Sigmoid colon (tissue), 4 donors: Measurements from ENCODE around the gene TMPRSS6.

Experiments
- CTCF ChIP-seq, 4 experiments: fragments of 450-650 bp in 3 of 4; fragments of 200-600 bp in 1 of 4; IDR thresholded peaks; one replicate each; pipeline ENCODE4 v1.5.1; 2016 to 2019; ENCODE audit warnings: antibody characterized with exemption in 4 of 4, mild to moderate bottlenecking in 3 of 4, moderate library complexity in 2 of 4
- POLR2A ChIP-seq, 2 donors: fragments of 450-650 bp; IDR thresholded peaks; one replicate each; pipeline ENCODE4 v1.6.1; 2016; ENCODE audit warnings: antibody characterized with exemption in 2 of 2, mild to moderate bottlenecking in 2 of 2, moderate library complexity in 2 of 2
- POLR2AphosphoS5 ChIP-seq, 4 donors: sonication (generic); formaldehyde crosslinking; IDR thresholded peaks; one replicate each; pipeline ENCODE4 v1.6.1; 2017; ENCODE audit warnings: antibody characterized with exemption in 4 of 4

- TF ChIP-seq CTCF (IDR thresholded peaks at IDR 0.05) (no peak), POLR2A (IDR thresholded peaks at IDR 0.05) (no peak), POLR2AphosphoS5 (IDR thresholded peaks at IDR 0.05) (no peak)
Observed at GRCh38 chr22:37024339-37025157, 85.0 kb downstream of the TMPRSS6 start.
